T47D (cell line): ENCODE measurements around the gene GOT1.

ENCODE experiments used
- DNase-seq, 2 experiments: peaks; one replicate each; pipeline versions ENCODE4 v3.0.0 to v3.0.0-alpha.2; 2011 to 2012; ENCODE audit warnings: low read depth in 1 of 2, low spot score in 1 of 2
- JUND ChIP-seq: IDR thresholded peaks from 2 replicates; pipeline ENCODE4 v1.6.1; 2012; ENCODE audit warnings: low read depth
- in situ Hi-C: cut with HindIII; loops from 2 replicates; pipeline ENCODE4 v1.10.0; 2016; ENCODE audit warnings: low sequenced_read_pairs, low pct_unique_long_range_greater_than_20kb

Gene GOT1

GRCh38 chr10:99357691-99358090 is 72.7 kb downstream of the GOT1 start:
- DNase-seq: no peak
- TF ChIP-seq JUND: no peak
- in situ Hi-C loops: no loop called here

GRCh38 chr10:99353182-99353581 is 77.2 kb downstream of the GOT1 start:
- no peak for DNase-seq
- in situ Hi-C loops: no loop called here
- TF ChIP-seq JUND: no peak

GRCh38 chr10:99347672-99348071 is 82.8 kb downstream of the GOT1 start:
- no peak for DNase-seq
- in situ Hi-C loops: no loop called here
- no peak for TF ChIP-seq JUND
